ENCODE results near the gene TIMP3.

The TIMP3 gene

GRCh38 chr22:32805361-32805881 lies 3.9 kb downstream of the TIMP3 start:
- no peak overlapping the region for H3K4me3 ChIP-seq (ENCODE audit: severe bottlenecking)
- H3K4me1 ChIP-seq (ENCODE audit: insufficient read depth, poor library complexity, severe bottlenecking) = peaks cover 23% of the 10 kb centered on the region
- no peaks in the 10 kb centered on the region for H3K9me3 ChIP-seq (ENCODE audit: severe bottlenecking)
- ATAC-seq (ENCODE audit: low read depth) (no peak), DNase-seq (ENCODE audit: low spot score) (no peak)
- no peaks in the 10 kb centered on the region for H3K36me3 ChIP-seq (ENCODE audit: low read depth)
- no peak for TF ChIP-seq CTCF (IDR thresholded peaks at IDR 0.05; ENCODE audit: poor library complexity, severe bottlenecking)
- no peak overlapping the region for H3K27ac ChIP-seq (ENCODE audit: poor library complexity, severe bottlenecking)
- H3K27me3 ChIP-seq (ENCODE audit: insufficient read depth, poor library complexity, severe bottlenecking) = no peaks in the 10 kb centered on the region

- no peaks in the 10 kb centered on the region for H3K9me3 ChIP-seq (ENCODE audit: severe bottlenecking)
- peaks cover 28% of the 10 kb centered on the region for H3K4me1 ChIP-seq (ENCODE audit: insufficient read depth, poor library complexity, severe bottlenecking)
- TF ChIP-seq CTCF (IDR thresholded peaks at IDR 0.05; ENCODE audit: poor library complexity, severe bottlenecking) = no peak
- H3K36me3 ChIP-seq (ENCODE audit: low read depth) = no peaks in the 10 kb centered on the region
- no peak overlapping the region for H3K4me3 ChIP-seq (ENCODE audit: severe bottlenecking)
- DNase-seq (ENCODE audit: low spot score) = no peak
- H3K27me3 ChIP-seq (ENCODE audit: insufficient read depth, poor library complexity, severe bottlenecking) = no peaks in the 10 kb centered on the region
- H3K27ac ChIP-seq (ENCODE audit: poor library complexity, severe bottlenecking) = no peak overlapping the region
- no peak for ATAC-seq (ENCODE audit: low read depth)
These were observed 4.8 kb downstream of the TIMP3 start for GRCh38 chr22:32806296-32806695.

GRCh38 chr22:32808038-32808445 lies 6.5 kb downstream of the TIMP3 start:
- Histone ChIP-seq H3K4me1 (ENCODE audit: insufficient read depth, poor library complexity, severe bottlenecking) (peaks cover 22% of the 10 kb centered on the region), H3K27me3 (ENCODE audit: insufficient read depth, poor library complexity, severe bottlenecking) (no peaks in the 10 kb centered on the region), H3K36me3 (ENCODE audit: low read depth) (no peaks in the 10 kb centered on the region), H3K9me3 (ENCODE audit: severe bottlenecking) (no peaks in the 10 kb centered on the region), H3K4me3 (ENCODE audit: severe bottlenecking) (no peak overlapping the region), H3K27ac (ENCODE audit: poor library complexity, severe bottlenecking) (no peak overlapping the region)
- ATAC-seq (ENCODE audit: low read depth) (no peak), DNase-seq (ENCODE audit: low spot score) (no peak)
- no peak for TF ChIP-seq CTCF (IDR thresholded peaks at IDR 0.05; ENCODE audit: poor library complexity, severe bottlenecking)

GRCh38 chr22:32809786-32810554 lies 8.5 kb downstream of the TIMP3 start:
- H3K4me3 ChIP-seq (ENCODE audit: severe bottlenecking) = no peak overlapping the region
- no peak for TF ChIP-seq CTCF (IDR thresholded peaks at IDR 0.05; ENCODE audit: poor library complexity, severe bottlenecking)
- no peaks in the 10 kb centered on the region for H3K27me3 ChIP-seq (ENCODE audit: insufficient read depth, poor library complexity, severe bottlenecking)
- no peaks in the 10 kb centered on the region for H3K36me3 ChIP-seq (ENCODE audit: low read depth)
- H3K27ac ChIP-seq (ENCODE audit: poor library complexity, severe bottlenecking) = peak overlapping the region; percentile 10
- DNase-seq (ENCODE audit: low spot score) (no peak), ATAC-seq (ENCODE audit: low read depth) (no peak)
- H3K9me3 ChIP-seq (ENCODE audit: severe bottlenecking) = no peaks in the 10 kb centered on the region
- H3K4me1 ChIP-seq (ENCODE audit: insufficient read depth, poor library complexity, severe bottlenecking) = peaks cover 11% of the 10 kb centered on the region

GRCh38 chr22:32810555-32811133 lies 9.1 kb downstream of the TIMP3 start:
- Histone ChIP-seq H3K4me3 (ENCODE audit: severe bottlenecking) (no peak overlapping the region), H3K9me3 (ENCODE audit: severe bottlenecking) (no peaks in the 10 kb centered on the region), H3K27ac (ENCODE audit: poor library complexity, severe bottlenecking) (peak overlapping the region; percentile 10), H3K4me1 (ENCODE audit: insufficient read depth, poor library complexity, severe bottlenecking) (peaks cover 11% of the 10 kb centered on the region), H3K27me3 (ENCODE audit: insufficient read depth, poor library complexity, severe bottlenecking) (no peaks in the 10 kb centered on the region), H3K36me3 (ENCODE audit: low read depth) (no peaks in the 10 kb centered on the region)
- no peak for DNase-seq (ENCODE audit: low spot score)
- ATAC-seq (ENCODE audit: low read depth) = peak; percentile 86
- TF ChIP-seq CTCF (IDR thresholded peaks at IDR 0.05; ENCODE audit: poor library complexity, severe bottlenecking) = no peak

Data from RWPE2 (cell line).